H9 (cell line): ENCODE measurements around the gene ANKRD23. TPM values are rescaled to one million over a fixed set of nuclear protein-coding genes. Genes with fewer than 3 reads are reported as not detected.

Experiments used
- DNase-seq: peaks from one replicate; pipeline ENCODE4 v3.0.0-alpha.2; 2017
- H2AFZ ChIP-seq: one replicate; pipeline ENCODE4 v1.6.1; 2013; ENCODE audit warnings: mild to moderate bottlenecking, low read length, control low read depth, moderate library complexity
- H2AK5ac ChIP-seq: 2 replicates; pipeline ENCODE4 v1.6.1; 2013; ENCODE audit warnings: low read length, control low read depth, mixed read lengths; ENCODE audit not compliant: insufficient read length
- H2BK120ac ChIP-seq: one replicate; pipeline ENCODE4 v1.6.1; 2013; ENCODE audit warnings: low read depth, mild to moderate bottlenecking, low read length, control low read depth, inconsistent platforms; ENCODE audit not compliant: poor library complexity, severe bottlenecking
- H2BK12ac ChIP-seq: 2 replicates; pipeline ENCODE4 v1.6.1; 2013; ENCODE audit warnings: low read length, control low read depth, mixed read lengths, low read depth; ENCODE audit not compliant: insufficient read length
- H2BK15ac ChIP-seq: 2 replicates; pipeline ENCODE4 v1.6.1; 2013; ENCODE audit warnings: low read depth, low read length, control low read depth
- H2BK20ac ChIP-seq: one replicate; pipeline ENCODE4 v1.6.1; 2013; ENCODE audit warnings: low read depth, mild to moderate bottlenecking, low read length, control low read depth, inconsistent platforms; ENCODE audit not compliant: poor library complexity, severe bottlenecking
- H2BK5ac ChIP-seq: 2 replicates; pipeline ENCODE4 v1.6.1; 2013; ENCODE audit warnings: low read length, control low read depth, mixed read lengths; ENCODE audit not compliant: insufficient read length
- H3K14ac ChIP-seq: 2 replicates; pipeline ENCODE4 v1.6.1; 2013; ENCODE audit warnings: low read length, control low read depth; ENCODE audit not compliant: insufficient read depth
- H3K18ac ChIP-seq: 2 replicates; pipeline ENCODE4 v1.6.1; 2013; ENCODE audit warnings: low read depth, mild to moderate bottlenecking, mixed read lengths, low read length, control low read depth; ENCODE audit not compliant: insufficient read length
- H3K23ac ChIP-seq: 2 replicates; pipeline ENCODE4 v1.6.1; 2013; ENCODE audit warnings: low read length, control low read depth, mixed read lengths, low read depth; ENCODE audit not compliant: insufficient read length
- H3K23me2 ChIP-seq: 2 replicates; pipeline ENCODE4 v1.6.1; 2013; ENCODE audit warnings: low read depth, mild to moderate bottlenecking, mixed read lengths, low read length, control low read depth; ENCODE audit not compliant: insufficient read length, poor library complexity, severe bottlenecking
- H3K27ac ChIP-seq: 2 replicates; pipeline ENCODE4 v1.5.1; 2013; ENCODE audit warnings: low read length, control low read depth, mixed read lengths, low read depth; ENCODE audit not compliant: insufficient read length
- H3K27me3 ChIP-seq: 2 replicates; pipeline ENCODE4 v1.6.1; 2013; ENCODE audit warnings: low read length, control low read depth, inconsistent platforms; ENCODE audit not compliant: insufficient read depth
- H3K4ac ChIP-seq: 2 replicates; pipeline ENCODE4 v1.6.1; 2013; ENCODE audit warnings: low read depth, mild to moderate bottlenecking, control low read depth, inconsistent platforms, low read length, moderate library complexity
- H3K4me1 ChIP-seq: 2 replicates; pipeline ENCODE4 v1.6.1; 2013; ENCODE audit warnings: low read length, control low read depth, inconsistent platforms; ENCODE audit not compliant: insufficient read depth
- H3K4me2 ChIP-seq: 2 replicates; pipeline ENCODE4 v1.6.1; 2013; ENCODE audit warnings: low read length, control low read depth, mixed read lengths; ENCODE audit not compliant: insufficient read length, insufficient read depth
- H3K56ac ChIP-seq: 2 replicates; pipeline ENCODE4 v1.6.1; 2013; ENCODE audit warnings: low read depth, mild to moderate bottlenecking, mixed read lengths, low read length, control low read depth; ENCODE audit not compliant: insufficient read length
- H3K79me1 ChIP-seq: 2 replicates; pipeline ENCODE4 v1.6.1; 2013; ENCODE audit warnings: low read depth, mild to moderate bottlenecking, moderate library complexity, low read length, control low read depth, inconsistent platforms; ENCODE audit not compliant: insufficient read depth, poor library complexity, severe bottlenecking
- H3K79me2 ChIP-seq: 2 replicates; pipeline ENCODE4 v1.6.1; 2013; ENCODE audit warnings: low read length, control low read depth, inconsistent platforms; ENCODE audit not compliant: insufficient read depth
- H3K9ac ChIP-seq: 2 replicates; pipeline ENCODE4 v1.6.1; 2013; ENCODE audit warnings: low read length, control low read depth, mixed read lengths; ENCODE audit not compliant: insufficient read length; ENCODE audit errors: extremely low read depth
- H3K9me3 ChIP-seq: one replicate; pipeline ENCODE4 v1.6.1; 2013; ENCODE audit warnings: low read depth, low read length, inconsistent platforms; ENCODE audit not compliant: control insufficient read depth
- H3T11ph ChIP-seq: one replicate; pipeline ENCODE4 v1.6.1; 2013; ENCODE audit warnings: mild to moderate bottlenecking, low read length, control low read depth, inconsistent platforms
- H4K20me1 ChIP-seq: one replicate; pipeline ENCODE4 v1.6.1; 2013; ENCODE audit not compliant: control insufficient read depth, insufficient read length, insufficient read depth
- H4K5ac ChIP-seq: 2 replicates; pipeline ENCODE4 v1.6.1; 2013; ENCODE audit warnings: low read depth, mild to moderate bottlenecking, mixed read lengths, low read length, control low read depth; ENCODE audit not compliant: insufficient read length
- H4K8ac ChIP-seq: replicated peaks from 2 replicates; pipeline ENCODE4 v1.6.1; 2013; ENCODE audit warnings: low read length, control low read depth, mixed read lengths, low read depth; ENCODE audit not compliant: insufficient read length
- H4K91ac ChIP-seq: 2 replicates; pipeline ENCODE4 v1.6.1; 2013; ENCODE audit warnings: low read depth, mild to moderate bottlenecking, moderate library complexity, mixed read lengths, low read length, control low read depth; ENCODE audit not compliant: insufficient read length
- H3K27ac Mint-ChIP-seq, 3 experiments: 2 replicates in 2 of 3; 3 replicates in 1 of 3; pipeline ENCODE4 v1.8.0; 2020 to 2021; ENCODE audit warnings: mixed read lengths in 3 of 3, mild to moderate bottlenecking in 1 of 3, moderate library complexity in 1 of 3
- H3K27me3 Mint-ChIP-seq: 2 replicates; pipeline ENCODE4 v1.8.0; 2021; ENCODE audit warnings: low read depth, mild to moderate bottlenecking, moderate library complexity, mixed read lengths
- H3K36me3 Mint-ChIP-seq, 3 experiments: 2 replicates in 2 of 3; 3 replicates in 1 of 3; pipeline ENCODE4 v1.8.0; 2020 to 2021; ENCODE audit warnings: low read depth in 3 of 3, mixed read lengths in 3 of 3; ENCODE audit not compliant: insufficient read depth in 1 of 3
- H3K4me1 Mint-ChIP-seq, 2 experiments: 2 replicates each; pipeline ENCODE4 v1.8.0; 2020; ENCODE audit warnings: mixed read lengths in 2 of 2
- H3K4me3 Mint-ChIP-seq, 2 experiments: 2 replicates in 1 of 2; 3 replicates in 1 of 2; pipeline ENCODE4 v1.8.0; 2020 to 2021; ENCODE audit warnings: mild to moderate bottlenecking in 2 of 2, mixed read lengths in 2 of 2, moderate library complexity in 1 of 2
- H3K9me3 Mint-ChIP-seq, 2 experiments: 2 replicates in 1 of 2; 3 replicates in 1 of 2; pipeline ENCODE4 v1.8.0; 2020; ENCODE audit warnings: mild to moderate bottlenecking in 2 of 2, mixed read lengths in 2 of 2, moderate library complexity in 1 of 2
- CTCF ChIP-seq: fragments of 200-600 bp; sonication (generic); conservative IDR thresholded peaks from 3 replicates; pipeline ENCODE4 v1.8.0; 2021; ENCODE audit warnings: antibody characterized with exemption, mild to moderate bottlenecking
- WGBS: extraction: QIAGEN DNeasy Blood & Tissue Kit; methylation state at CpG from one replicate; pipeline ENCODE4 v1.1.7; 2013; ENCODE audit warnings: missing lambda C conversion rate, low lambda C conversion rate, mixed read lengths; ENCODE audit not compliant: insufficient read length; ENCODE audit errors: extremely low coverage; 5-methylcytosine and 5-hydroxymethylcytosine counted together
- total RNA-seq: library from RNA; stranded (reverse); gene quantifications from 2 replicates; pipeline ENCODE4 v1.2.1, GENCODE V29; 2021

Gene ANKRD23
- total RNA-seq, 1 experiment from 2014 or later: 2.4 TPM

- TF ChIP-seq CTCF: no peak
- Histone ChIP-seq H3K18ac (no peak overlapping the region), H2BK12ac (no peak overlapping the region), H3K4me1 (peaks cover 3% of the 10 kb centered on the region; the same call in 1 of the 2 replicates), H4K91ac (no peak overlapping the region), H3K27me3 (no peaks in the 10 kb centered on the region), H3K4me2 (no peak overlapping the region), H3K14ac (no peak overlapping the region), H4K5ac (no peak overlapping the region), H2AFZ (no peak overlapping the region), H2BK120ac (no peak overlapping the region), H3K4ac (no peak overlapping the region), H3K79me1 (no peaks in the 10 kb centered on the region), H4K8ac (no peak overlapping the region), H2BK20ac (no peak overlapping the region), H3T11ph (no peak overlapping the region), H3K79me2 (no peaks in the 10 kb centered on the region), H3K27ac (no peak overlapping the region), H3K23me2 (no peaks in the 10 kb centered on the region), H2BK5ac (no peak overlapping the region), H2AK5ac (no peak overlapping the region), H3K9ac (no peak overlapping the region), H2BK15ac (no peak overlapping the region), H4K20me1 (no peaks in the 10 kb centered on the region), H3K56ac (no peak overlapping the region), H3K9me3 (no peaks in the 10 kb centered on the region), H3K23ac (no peak overlapping the region)
- Mint-ChIP-seq H3K36me3 (no peaks in the 10 kb centered on the region), H3K4me1 (peaks cover 65 to 69% of the 10 kb centered on the region in 2 experiments), H3K27me3 (peaks cover 1% of the 10 kb centered on the region), H3K27ac (no peak overlapping the region), H3K4me3 (no peak overlapping the region), H3K9me3 (no peaks in the 10 kb centered on the region)
- DNase-seq: no peak
- WGBS: no CpG with 5 or more reads among the region's 7 CpGs
Observed at GRCh38 chr2:96878171-96878570, 34.4 kb upstream of the ANKRD23 start.
